Measurements from ENCODE around the gene CAPN1. TPM values are rescaled to one million over a fixed set of nuclear protein-coding genes. Genes with fewer than 3 reads are reported as not detected.

Gene CAPN1
- 90.3 to 122 TPM (median 113 TPM) in 5 replicates for total RNA-seq (2022; extraction: Qiagen RNA extraction)

DNA sequence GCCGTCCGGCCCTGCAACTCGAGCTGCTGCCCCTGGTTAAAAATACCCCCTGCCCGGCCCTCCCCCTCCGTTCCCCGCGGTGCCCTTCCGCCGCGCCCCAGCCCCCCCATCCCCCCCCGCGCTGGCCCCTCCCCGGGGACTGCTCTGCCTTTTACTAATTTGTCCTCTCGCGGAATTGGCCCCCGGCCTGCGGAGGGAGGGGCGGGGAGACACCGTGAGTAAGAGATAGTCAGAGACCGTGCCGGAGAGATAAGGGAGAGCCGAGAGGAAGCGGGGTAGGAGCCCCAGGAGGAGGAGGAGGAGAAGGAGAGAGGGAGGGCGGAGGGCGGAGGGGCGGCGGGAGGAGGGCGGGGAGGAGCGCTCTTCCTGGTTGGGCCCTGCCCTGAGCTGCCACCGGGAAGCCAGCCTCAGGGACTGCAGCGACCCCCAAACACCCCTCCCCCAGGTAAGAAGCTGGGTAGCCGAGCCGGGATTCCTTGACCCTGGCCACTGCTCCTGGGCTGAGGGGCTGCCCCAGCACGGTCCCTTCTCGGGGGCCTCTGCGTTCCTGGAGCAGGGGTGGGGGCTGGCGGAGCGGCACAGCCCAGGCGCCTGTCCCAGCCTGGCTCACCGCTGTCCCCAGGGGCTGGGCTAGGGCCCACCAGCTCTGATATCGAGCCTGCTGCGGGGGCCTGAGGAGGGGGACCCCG is at the start of gene CAPN1:
Gene CAPN1, plus strand, starts transcription at position 360 of the 689 bp plus-strand sequence. CDS start 774 bp downstream, outside the sequence.

DNA sequence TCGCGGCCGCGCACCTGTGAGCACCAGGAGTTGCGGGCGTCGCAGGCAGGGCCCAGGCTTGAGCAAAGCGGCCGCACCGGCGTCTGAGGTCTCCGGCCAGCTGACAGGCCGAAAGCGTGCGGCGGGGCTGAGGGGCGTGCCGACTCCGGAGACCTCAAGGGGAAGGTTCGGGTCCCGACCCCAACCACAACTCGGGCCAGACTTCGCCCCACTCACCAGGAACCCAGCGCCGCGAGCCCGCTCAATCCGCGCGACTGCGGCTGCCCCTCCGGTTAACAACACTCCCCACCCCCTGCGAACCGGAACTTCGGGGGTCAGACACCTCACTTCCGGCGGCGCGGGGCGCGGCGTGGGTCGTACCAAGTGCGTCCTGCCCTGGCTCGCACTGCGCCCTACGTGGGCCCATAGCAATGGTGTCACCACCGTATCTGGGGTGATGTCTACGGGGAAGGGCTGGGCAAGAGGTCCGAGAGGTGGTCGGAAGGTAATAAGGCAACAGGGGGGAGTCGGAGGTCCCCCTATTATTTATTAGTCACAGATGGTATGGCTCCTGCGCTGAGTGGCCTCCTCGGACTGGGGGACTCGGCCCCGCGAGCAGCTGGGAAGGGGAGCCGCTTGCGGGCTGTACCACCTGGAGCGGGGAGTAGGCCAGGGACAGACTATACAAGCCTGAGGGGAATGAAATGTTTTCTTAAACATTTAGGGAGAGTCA is 47.3 kb upstream of the CAPN1 start, which contains the start of gene SYVN1:
Gene SYVN1, minus strand, starts transcription at position 280 of the 712 bp plus-strand sequence. CDS start 918 bp downstream, outside the sequence.

DNA sequence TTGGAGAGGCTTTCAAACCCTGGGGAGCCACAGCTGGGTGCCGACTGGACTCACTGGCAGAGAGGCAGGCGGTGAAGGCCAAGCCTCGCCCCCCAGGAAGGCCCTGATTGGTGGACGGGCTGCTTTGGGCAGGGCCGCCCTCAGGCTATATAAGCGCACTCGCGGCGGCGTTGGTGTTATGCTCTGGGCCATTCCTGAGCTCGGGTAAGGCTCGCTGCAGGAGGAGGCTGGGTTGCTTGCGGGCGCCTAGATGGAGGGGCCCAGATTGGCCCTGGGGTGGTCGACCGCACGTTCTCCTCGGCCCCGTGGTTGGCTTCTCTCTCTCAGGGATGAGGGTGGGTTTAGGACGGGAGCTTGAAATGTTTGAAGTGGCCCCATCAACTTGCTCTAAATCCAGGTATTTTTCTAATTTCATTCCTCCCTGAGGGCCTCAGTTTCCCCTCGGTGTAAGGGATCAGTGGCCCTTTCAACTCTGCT is 11.6 kb upstream of the CAPN1 start, which contains the start of gene SPDYC:
Gene SPDYC, plus strand, starts transcription at position 176 of the 477 bp plus-strand sequence. CDS start 1,125 bp downstream, outside the sequence.

Other genes starting within 250 kb of the CAPN1 start
- not detected in 5 replicates for gene GPHA2, start 246.0 kb upstream of the CAPN1 start, total RNA-seq (2022; extraction: Qiagen RNA extraction)
- not detected in 5 replicates for gene MAJIN, start 209.8 kb upstream of the CAPN1 start, total RNA-seq (2022; extraction: Qiagen RNA extraction)
- gene BATF2, start 185.0 kb upstream of the CAPN1 start, total RNA-seq (2022; extraction: Qiagen RNA extraction): 0.71 to 1.1 TPM (median 0.85 TPM) in 5 replicates
- 175 to 188 TPM (median 183 TPM) in 5 replicates for gene ARL2, start 167.8 kb upstream of the CAPN1 start, total RNA-seq (2022; extraction: Qiagen RNA extraction)
- 19.9 to 24.2 TPM (median 23.1 TPM) in 5 replicates for gene SNX15, start 154.5 kb upstream of the CAPN1 start, total RNA-seq (2022; extraction: Qiagen RNA extraction)
- 34.7 to 55.9 TPM (median 53.9 TPM) in 5 replicates for gene SAC3D1, start 140.7 kb upstream of the CAPN1 start, total RNA-seq (2022; extraction: Qiagen RNA extraction)
- not detected in 5 replicates for gene NAALADL1, start 123.4 kb upstream of the CAPN1 start, total RNA-seq (2022; extraction: Qiagen RNA extraction)
- gene CDCA5, start 97.9 kb upstream of the CAPN1 start, total RNA-seq (2022; extraction: Qiagen RNA extraction): 57.4 to 76.9 TPM (median 71.1 TPM) in 5 replicates
- gene ZFPL1, start 97.7 kb upstream of the CAPN1 start, total RNA-seq (2022; extraction: Qiagen RNA extraction): 31.8 to 34.2 TPM (median 32.7 TPM) in 5 replicates
- gene VPS51, start 85.7 kb upstream of the CAPN1 start, total RNA-seq (2022; extraction: Qiagen RNA extraction): 50.7 to 52.5 TPM (median 51.8 TPM) in 5 replicates
- 4.9 to 8.6 TPM (median 5.3 TPM) in 5 replicates for gene TM7SF2, start 70.1 kb upstream of the CAPN1 start, total RNA-seq (2022; extraction: Qiagen RNA extraction)
- gene ZNHIT2, start 64.2 kb upstream of the CAPN1 start, total RNA-seq (2022; extraction: Qiagen RNA extraction): 13.6 to 22.7 TPM (median 21.9 TPM) in 5 replicates
- gene FAU, start 59.8 kb upstream of the CAPN1 start, total RNA-seq (2022; extraction: Qiagen RNA extraction): 820 to 1,063 TPM (median 1,025 TPM) in 5 replicates
- gene MRPL49, start 59.6 kb upstream of the CAPN1 start, total RNA-seq (2022; extraction: Qiagen RNA extraction): 68.5 to 73.4 TPM (median 70.9 TPM) in 5 replicates
- gene SYVN1, start 47.4 kb upstream of the CAPN1 start, total RNA-seq (2022; extraction: Qiagen RNA extraction): 27.8 to 40.9 TPM (median 37.6 TPM) in 5 replicates
- gene SPDYC, start 11.7 kb upstream of the CAPN1 start, total RNA-seq (2022; extraction: Qiagen RNA extraction): not detected in 5 replicates
- gene POLA2, start 80.0 kb downstream of the CAPN1 start, total RNA-seq (2022; extraction: Qiagen RNA extraction): 10.9 to 15.8 TPM (median 13.9 TPM) in 5 replicates
- gene CDC42EP2, start 132.9 kb downstream of the CAPN1 start, total RNA-seq (2022; extraction: Qiagen RNA extraction): 14.6 to 19.3 TPM (median 17.1 TPM) in 5 replicates
- 38.9 to 43.3 TPM (median 39.7 TPM) in 5 replicates for gene DPF2, start 151.9 kb downstream of the CAPN1 start, total RNA-seq (2022; extraction: Qiagen RNA extraction)
- gene TIGD3, start 172.8 kb downstream of the CAPN1 start, total RNA-seq (2022; extraction: Qiagen RNA extraction): 0.42 to 0.92 TPM (median 0.82 TPM) in 5 replicates
- gene SLC25A45, start 200.7 kb downstream of the CAPN1 start, total RNA-seq (2022; extraction: Qiagen RNA extraction): 10.3 to 15.7 TPM (median 13.4 TPM) in 5 replicates
- 36.8 to 59.7 TPM (median 56.3 TPM) in 5 replicates for gene FRMD8, start 204.7 kb downstream of the CAPN1 start, total RNA-seq (2022; extraction: Qiagen RNA extraction)
- 138 to 274 TPM (median 186 TPM) in 5 replicates for gene NEAT1, start 240.9 kb downstream of the CAPN1 start, total RNA-seq (2022; extraction: Qiagen RNA extraction)

Measured in A549 treated with Mapracorat at 1 μM for 4 hours (cell line).